Stimulated activated CD4-positive, alpha-beta T cell treated with anti-CD3 and anti-CD28 coated beads, Interleukin-15, amount 100 ng/mL, for 24 hours (primary cell): ENCODE measurements around the gene KIFC3.
"Not testable (repeated sequence)": the region's sequence is repeated elsewhere in the genome, so short reads cannot be mapped to it uniquely, and the experiment has no call there.

Experiments
- DNase-seq: peaks from one replicate; pipeline ENCODE4 v3.0.0-alpha.2; 2020

The KIFC3 gene

DNA sequence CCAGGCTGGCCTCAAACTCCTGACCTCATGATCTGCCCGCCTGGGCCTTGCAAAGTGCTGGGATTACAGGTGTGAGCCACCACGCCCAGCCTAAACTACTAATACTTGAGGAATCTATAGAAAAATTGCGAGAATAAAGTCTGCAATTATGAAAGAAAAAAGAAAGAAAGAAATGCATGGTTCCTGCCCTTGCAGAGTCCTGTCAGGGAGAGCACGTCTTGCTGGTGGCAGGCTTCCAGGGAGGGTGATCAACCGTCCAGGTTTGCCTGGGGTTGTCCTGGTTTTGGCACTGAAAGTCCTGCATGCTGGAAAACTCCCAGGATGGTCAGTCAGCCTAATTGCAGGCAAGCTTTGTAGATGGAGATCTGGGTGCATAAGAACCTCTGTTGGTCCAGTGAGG lies 21.5 kb upstream of the KIFC3 start:
- no peak for DNase-seq

DNA sequence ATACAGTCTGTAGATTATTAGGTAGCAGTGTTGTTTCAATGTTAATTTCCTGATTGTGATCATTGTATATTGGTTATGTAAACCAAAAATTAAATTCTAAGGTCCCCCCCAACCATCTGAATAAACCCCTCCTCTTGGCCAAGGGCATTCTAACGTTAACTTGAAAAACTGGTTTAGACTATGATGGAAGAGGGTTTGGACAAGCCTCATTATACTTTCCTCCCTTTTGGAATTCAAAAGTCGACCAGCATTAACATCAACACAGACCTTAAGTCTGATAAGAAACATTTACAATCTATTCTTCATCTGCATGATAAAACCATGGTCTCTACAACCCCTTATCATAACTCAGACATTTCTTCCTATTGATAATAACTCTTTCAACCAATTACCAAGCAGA lies 20.6 kb upstream of the KIFC3 start:
- DNase-seq = no peak

DNA sequence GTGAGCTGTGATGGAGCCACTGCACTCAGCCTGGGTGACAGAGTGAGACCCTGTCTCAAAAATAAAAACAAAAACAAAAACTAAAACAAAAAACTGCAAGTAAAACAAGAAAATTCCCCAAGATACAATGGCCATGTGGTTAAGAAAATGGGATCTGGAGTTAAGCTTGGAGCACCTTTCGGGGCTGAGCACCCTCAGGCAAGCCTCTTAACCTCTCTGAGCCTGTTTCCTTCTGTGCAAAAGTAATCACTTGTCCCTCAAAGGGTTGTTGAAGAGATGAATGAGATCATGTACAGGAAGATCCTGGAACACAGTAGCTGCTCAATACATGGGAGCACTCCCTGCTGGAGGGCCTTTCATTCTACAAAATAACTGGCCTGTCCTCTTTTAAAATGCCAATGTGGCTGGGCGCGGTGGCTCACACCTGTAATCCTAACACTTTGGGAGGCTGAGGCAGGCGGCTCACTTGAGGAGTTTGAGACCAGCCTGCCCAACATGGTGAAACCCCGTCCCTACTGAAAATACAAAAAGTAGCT lies 19.8 kb upstream of the KIFC3 start:
- no peak for DNase-seq

DNA sequence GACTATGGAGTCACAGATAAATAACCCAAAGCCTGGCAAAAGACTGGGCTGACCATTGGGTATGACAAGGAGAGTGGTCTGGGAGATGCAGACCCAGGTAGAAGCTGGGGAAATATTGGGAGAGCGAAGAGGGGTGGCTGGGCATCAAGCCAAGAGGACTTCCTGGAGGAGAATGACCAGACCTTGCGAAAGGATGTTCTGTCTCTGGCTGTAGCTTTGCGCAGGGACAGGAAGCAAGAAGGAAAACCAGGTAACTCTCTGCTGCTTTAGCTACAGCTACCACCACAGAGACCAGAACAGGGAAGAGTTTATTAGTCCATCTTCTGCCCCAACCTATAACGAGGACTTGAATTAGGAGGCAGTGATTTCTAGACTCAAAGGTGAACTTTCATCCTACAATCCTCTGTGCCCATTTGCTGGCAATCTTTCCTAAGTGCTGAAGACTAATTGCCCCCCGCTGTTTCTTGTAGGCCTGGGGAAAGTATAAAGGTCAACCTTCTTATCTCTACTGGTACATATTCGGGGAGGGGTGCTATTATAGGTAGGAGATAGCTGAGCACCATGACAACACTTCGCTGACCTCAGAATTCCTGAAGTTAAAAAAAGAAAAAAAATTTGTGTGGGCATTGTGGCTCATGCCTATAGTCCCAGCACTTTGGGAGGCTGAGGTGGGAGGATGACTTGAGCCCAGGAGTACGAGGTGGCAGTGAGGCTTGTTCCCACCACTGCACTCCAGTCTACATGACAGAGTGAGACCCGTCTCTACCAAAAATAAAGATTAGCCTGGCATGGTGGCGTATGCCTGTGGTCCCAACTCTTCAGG lies 19.1 kb upstream of the KIFC3 start:
- no peak for DNase-seq

DNA sequence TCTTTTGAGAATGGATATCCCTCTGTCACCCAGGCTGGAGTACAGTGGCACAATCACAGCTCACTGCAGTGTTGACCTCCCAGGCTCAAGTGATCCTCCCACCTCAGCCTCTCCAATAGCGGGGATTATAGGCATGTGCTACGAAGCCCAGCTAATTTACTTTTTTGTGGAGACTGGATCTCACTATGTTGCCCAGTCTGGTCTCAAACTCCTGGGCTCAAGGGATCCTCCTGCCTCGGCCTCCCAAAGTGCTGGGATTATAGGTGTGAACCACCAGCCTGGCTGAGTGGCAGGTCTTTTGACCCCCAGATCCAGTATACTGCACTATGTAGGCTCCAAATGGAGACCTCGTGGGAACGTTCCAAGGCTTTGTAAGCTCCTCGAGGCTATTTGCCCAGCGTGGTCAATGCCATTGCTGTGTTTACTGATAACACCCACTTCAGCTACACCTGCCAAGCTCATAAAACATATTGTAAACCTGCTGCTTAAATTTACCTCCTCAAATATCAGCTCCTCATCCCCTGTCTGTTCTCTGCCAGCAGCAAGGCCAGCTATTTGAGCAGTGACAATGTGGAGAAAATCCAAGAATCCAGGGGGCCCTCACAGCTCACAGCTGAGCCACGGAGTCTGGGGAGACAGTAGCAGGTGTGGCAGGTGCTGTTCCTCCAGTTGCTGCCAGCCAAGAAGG lies 16.2 kb upstream of the KIFC3 start:
- no peak for DNase-seq

DNA sequence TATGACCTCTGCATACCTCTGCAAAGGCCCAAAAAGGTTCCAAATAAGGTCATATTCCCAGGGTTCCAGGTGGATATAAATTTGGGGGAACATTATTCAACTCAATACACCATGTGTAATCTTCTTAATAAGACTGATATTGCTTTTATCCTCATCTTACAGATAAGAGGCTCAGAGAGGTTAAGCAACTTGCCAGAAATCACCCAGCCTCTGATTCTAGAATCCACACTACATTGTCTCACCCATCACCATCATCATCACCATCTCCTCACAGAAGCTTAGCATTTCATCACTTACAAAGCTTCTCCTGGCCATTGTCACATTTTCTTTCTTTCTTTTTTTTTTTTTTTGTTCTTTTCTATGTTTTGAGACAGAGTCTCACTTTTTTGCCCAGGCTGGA lies 15.4 kb upstream of the KIFC3 start:
- no peak for DNase-seq

DNA sequence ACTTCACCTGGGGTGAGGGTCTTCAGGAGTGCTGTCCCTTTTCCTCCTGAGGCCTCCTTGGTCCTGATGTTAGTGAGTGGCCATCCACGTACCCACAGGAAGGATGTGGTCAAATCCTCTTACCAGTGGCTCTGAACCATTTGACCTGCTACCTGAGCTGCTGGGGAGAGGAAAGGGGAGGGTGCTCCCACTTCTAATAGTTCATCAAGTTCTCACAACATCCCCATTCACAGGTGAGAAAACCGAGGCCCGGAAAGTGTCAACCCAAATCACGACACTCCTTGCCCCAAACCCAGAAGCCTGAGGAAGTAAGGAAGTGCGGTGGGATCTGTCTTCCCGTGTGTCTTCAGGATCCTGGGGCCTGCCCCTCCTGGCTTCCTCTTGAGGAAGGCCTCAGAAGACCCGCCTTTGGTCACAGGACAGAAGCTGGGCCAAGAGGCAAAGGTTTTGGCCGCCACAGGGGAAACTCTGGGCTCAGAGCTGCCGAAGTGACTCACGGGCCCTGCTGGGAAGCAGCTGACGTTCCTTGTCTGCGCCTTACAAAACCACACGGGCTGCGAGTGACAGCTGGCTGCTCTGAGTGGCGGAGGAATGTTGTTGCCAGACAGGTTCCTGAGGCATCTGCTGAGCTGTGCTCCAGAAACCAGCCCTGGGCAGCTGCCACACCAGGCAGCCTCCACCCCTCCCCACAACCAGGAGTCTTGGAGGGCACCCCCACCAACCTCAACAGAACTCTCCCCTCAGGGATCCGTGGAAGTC lies 13.9 kb upstream of the KIFC3 start:
- DNase-seq = peak; percentile 51

DNA sequence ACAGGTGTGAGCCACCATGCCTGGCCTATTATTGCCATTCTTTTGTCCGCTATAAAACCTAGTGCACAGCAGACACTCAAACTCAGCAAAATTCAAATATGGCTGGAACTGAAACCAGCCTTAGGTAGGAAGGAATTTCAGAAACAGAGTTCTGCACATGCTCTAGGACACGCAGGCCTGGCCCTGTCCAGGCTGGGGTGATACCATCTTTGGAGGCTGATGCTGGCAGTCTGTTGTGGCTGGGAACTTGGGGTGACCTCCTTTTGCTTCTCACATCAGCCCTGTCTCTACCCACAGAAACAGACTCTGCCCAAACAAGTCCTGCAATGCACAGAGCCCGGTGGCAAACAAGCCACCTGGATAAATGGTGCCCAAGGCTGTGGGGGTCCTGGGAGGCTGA lies 12.6 kb upstream of the KIFC3 start:
- DNase-seq = no peak

DNA sequence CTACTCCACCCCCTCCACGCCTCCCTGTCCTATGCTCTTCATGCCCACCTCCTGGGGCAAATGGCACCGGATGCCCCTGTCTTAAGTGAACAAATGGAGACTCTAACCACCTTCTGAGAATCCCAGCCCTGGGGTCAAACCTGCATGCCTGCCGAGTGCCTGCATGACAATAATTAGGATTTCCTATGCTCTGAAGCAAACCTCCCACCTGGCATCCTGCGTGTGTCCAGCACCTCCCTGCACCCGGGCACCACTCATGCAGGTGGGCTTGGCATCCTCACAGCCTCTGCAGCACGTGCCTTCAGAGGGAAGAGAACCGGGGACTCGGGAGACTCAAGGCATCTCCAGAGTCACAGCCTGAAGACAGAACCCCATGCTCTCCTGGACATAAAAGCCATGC lies 11.2 kb upstream of the KIFC3 start:
- no peak for DNase-seq

DNA sequence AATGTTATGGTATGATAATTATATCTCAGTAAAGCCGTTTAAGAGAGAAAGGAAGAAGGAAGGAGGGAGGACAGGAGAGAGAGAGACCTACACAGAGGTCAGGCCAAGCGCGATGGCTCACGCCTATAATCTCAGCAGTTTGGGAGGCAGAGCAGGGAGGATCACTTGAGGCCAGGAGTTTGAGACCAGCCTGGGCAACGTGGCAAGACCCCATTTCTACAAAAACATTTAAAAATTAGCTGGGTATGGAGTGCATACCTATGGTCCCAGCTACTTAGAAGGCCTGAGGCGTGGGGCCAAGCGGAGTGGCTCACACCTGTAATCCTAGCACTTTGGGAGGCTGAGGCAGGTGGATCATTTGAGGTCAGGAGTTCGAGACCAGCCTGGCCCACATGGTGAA lies 9.0 kb upstream of the KIFC3 start:
- not testable (repeated sequence) for DNase-seq

DNA sequence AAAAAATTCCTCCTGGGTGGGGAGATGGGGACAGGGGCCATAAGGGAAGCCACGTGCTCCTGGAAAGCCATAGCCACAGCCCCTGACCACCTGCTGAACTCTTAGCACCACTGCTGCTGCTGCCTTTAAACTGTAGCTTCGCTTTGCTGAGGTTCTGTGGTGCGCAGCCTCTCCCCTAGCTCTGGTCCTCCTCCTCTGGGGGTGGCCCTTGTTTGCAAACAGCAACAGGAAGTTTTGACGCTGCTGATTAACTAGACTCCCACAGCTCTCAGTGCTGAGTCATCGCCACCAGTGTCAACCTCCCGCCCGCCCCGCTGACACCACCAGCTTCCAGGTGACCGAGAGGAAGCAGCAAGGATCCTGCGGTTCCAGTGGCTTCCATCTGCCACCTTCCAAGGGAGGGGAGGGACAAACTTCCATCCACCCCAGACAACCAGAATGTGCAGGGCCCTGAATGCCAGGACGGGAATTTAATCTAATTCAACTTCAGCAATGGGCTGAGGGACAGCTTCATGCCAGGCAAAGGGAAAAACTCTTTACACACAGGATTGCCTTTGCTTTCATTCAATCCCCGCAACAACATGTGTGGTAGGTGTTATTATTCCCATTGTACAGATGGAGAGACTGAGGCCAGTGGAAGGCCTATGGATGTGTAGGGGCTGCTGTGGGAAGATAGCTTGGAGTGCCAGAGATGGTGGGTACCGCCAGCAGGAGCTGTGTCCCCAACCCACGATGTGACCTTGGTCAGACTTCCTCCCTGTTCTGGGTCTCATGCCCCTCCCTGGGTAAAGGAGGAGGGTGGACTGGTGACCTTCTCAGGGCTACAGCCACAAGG lies 8.1 kb upstream of the KIFC3 start:
- DNase-seq = peak; percentile 79

DNA sequence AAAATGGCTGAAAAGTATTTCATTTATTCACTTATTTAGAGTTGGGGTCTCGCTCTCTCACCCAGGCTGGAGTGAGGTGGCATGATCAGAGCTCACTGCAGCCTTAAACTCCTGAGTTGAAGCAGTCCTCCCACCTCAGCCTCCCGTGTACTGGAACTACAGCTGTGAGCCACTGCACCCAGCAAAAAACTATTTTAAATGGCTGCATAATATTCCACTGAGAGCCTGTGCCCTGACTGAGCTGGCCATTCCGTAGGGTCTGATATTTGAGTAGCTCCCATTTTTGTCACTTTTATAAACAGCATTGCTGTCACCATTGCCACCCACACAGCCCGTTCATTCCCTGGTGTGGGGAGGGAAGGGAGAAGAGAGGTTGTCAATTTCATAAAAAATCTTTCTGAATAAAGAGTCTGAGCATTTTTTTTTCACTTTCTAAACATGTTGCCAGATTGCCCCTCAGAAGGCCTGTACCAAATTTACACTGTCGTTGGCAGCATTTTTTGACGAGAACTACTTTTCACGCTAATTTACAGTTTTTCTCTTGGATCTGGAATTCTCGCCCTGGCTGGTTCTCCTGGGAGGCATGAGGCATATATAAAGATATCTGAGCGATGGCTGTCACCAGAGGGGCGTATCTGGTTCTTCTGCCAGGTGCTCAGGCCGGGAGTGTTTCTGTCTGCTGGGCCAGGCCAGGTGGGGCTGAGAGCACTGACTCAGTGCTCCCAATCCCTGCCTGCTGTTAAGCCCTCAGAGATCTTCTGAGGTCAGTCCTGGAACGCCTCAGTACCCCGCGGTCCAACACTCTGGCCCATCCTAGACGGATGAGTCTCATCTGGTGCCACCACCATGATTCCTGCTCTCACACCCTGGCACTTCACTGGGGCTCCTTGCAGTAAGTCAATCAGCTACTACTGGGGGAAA lies 7.2 kb upstream of the KIFC3 start:
- no peak for DNase-seq

DNA sequence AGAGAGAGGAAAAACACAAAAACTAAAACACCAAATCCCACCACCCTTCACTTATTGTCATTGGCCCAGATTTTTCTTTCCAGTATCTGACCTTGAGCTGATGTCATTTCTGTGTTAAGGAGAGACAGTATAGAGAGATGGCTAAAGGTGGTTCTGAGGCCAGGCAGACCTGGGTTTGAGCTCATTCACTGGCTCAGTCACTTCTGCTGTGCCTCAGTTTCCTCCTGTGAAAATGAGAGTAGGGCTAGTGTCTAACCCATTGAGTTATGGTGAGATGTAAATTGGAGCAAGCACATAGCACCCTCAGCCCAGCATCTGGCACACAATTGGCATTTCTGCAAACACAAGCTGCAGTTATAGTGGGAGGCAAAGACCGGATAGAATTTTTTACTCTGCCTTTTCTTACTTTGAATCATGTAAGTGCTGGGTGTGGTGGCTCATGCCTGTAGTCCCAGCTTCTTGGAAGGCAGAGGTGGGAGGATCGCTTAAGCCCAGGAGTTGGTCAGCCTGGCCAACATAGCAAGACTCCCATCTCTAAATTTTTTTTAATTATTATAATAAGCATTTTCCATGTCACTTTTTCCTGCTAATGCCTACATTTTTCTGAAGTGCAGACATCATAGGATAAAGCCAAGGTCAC lies 6.4 kb upstream of the KIFC3 start:
- DNase-seq = no peak

DNA sequence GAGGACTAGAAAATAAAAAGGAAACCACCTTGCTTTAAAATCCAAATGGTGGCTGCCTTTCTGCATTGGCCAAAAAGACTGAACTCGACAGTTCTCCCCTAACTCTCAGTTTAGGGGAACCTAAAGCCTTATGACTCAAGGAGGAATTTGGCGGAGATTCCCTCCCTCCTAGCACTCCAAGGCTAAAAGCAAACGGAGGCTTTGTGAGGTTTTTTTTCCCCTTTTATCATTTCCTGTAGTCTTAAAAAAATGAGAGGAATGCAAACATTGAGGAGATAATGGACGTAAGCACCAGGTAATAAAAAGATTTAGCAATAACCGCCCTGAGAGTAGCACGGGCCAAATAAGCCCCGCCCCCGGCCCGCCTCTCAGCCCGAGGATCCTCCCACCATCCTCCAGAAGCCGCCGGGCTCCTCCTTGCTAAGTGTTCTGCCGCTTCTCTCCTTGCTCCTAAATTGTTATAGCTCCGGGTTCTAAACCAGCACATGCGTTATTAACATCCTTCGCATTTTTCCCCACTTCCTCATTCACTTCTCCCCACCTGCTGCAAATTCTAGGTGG lies 5.8 kb upstream of the KIFC3 start:
- DNase-seq = peak; percentile 76

DNA sequence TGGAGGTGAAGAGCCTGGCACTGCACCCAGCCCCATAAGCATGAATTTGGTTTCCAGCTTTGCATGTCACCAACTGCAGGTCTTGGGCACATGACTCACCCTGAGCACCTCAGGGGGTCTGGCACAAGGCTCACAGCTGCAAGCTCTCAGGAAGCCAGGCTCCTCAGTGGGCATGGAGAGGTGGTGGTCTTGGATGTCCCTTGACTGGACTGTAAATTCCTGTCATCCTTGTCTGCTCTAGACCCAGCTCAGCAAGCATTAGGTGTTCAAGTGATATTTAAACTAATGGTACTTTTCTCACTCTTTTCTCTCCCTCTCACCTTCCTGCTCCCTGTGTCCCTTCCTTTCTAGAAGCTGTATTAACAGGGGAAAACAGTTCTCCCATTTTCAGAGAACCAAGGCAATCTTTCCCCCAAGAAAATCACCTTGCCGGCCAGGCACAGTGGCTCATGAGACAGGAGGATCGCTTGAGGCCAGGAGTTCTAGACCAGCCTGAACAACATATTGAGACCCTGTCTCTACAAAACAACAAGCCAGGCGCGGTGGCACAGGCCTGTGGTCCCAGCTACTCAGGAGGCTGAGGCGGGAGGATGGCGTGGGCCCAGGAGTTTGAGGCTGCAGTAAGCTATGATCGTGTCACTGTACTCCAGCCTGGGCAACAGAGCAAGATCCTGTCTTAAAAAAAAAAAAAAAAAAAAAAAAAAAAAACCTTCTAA lies 5.1 kb upstream of the KIFC3 start:
- no peak for DNase-seq

DNA sequence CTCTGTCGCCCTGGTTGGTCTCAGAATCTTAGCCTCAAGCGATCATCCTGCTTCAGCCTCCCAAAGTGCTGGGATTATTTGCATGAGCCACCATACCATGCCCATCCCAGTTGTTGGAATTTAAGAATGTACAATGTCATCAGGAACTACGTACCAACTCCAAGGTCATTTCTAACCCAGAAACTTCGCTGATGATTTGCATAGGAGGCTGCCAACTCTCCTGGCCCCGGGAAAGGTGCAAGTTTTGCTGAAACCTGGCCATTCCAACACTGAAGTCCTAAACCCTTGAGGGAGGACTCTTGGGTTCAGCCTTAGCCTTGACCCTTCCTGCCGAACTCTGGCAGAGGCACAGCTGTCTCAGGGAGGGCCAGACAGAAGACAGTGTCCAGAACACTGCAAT lies 2.9 kb upstream of the KIFC3 start:
- DNase-seq = no peak

DNA sequence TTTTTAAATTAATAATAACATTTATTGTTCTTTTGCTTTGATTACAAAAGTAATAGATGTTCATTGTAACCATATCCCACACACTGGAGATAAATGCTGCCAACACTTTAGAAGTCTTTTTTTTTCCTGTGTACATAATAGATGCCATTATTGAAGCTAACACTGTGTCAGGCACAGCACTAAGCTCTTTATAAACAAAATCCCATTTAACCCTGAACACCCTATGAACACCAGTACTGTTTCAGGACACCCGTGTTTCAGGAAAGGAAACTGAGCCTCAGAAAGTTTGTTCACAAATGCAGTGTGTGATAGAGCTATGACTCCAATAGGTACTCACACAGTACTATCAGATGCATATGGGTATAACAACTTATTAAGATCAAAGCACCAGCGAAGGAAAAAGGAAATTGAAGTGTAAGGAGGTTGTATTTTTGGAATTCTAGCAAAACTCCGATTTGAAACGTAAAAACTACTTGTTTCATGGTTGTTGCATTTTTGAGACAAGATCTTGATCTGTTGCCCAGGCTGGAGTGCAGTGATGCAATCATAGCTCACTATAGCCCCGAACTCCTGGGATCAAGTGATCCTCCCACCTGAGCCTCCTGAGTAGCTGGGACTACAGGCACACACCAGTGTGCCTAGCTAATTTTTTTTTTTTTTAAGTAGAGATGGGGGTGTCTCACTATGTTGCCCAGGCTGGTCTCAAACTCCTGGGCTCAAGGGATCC lies 2.0 kb upstream of the KIFC3 start:
- DNase-seq = no peak

DNA sequence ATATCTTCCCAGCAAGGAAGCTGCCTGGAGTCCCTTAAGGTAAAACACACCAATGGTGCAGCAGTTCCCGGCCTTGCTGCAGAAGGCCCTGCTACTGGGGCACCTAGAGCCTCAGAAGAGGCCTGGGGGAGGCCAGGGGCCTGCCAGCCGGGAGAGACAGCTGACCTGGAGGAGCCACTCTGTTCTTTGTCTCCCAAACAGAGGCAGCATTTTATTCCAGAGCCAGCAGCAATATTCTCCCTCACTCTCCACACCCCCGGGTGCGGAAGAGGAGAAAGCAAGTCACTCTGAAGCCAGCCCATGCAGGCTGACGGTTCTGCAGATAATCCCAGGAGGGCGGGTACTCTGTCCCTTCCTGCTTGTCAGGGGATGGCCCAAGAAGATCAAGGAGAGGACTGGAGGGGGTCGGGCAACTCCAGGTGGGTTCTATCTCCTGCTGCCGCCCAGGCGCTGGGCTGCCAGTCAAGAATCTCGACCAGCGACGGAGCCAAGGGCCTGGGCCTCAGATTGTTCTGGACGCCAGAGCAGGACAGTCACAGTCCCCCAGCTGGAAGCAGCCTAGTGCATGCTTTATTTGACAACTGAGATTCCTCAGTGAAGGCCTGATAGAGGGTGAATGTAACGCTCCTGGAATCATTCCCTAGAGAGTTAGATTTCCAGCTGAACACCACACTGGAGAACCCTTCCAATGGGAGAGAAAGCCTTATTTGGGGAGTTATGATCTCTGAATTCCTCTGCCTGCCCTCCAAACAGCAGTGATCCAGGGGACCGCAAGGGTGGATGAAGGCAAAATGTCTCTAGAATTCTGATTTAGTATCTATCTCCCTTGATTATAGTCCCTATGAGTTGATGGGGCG lies 1.1 kb upstream of the KIFC3 start:
- DNase-seq = no peak
